Activated CD8-positive, alpha-beta memory T cell treated with anti-CD3 and anti-CD28 coated beads, Interleukin-2, amount 10 ng/mL, durations not matched to agents 7 days and 5 days (primary cell): ENCODE data around the gene NPNT. TPM values are rescaled to one million over a fixed set of nuclear protein-coding genes. Genes with fewer than 3 reads are reported as not detected.

Source experiments
- ATAC-seq: fragments of 150-1000 bp; cut with Tn5 transposase; one replicate; pipeline ENCODE4 v1.10.0; 2021; ENCODE audit warnings: moderate library complexity
- CTCF ChIA-PET: fragments of 350-600 bp; sonication (Branson Sonifier 250); formaldehyde crosslinking; loops from one replicate; lab custom pipeline; 2021; ENCODE audit warnings: antibody characterized with exemption; lab: Charles Lee
- DNase-seq: peaks from one replicate; pipeline ENCODE4 v3.0.0-alpha.2; 2020
- H3K27ac Mint-ChIP-seq: one replicate; pipeline ENCODE4 v1.8.0; 2021; ENCODE audit warnings: mild to moderate bottlenecking, mixed read lengths
- H3K27me3 Mint-ChIP-seq: one replicate; pipeline ENCODE4 v1.8.0; 2021; ENCODE audit warnings: mixed read lengths
- H3K36me3 Mint-ChIP-seq: one replicate; pipeline ENCODE4 v1.8.0; 2021; ENCODE audit warnings: mild to moderate bottlenecking, mixed read lengths
- H3K4me1 Mint-ChIP-seq: one replicate; pipeline ENCODE4 v1.8.0; 2021; ENCODE audit warnings: mixed read lengths
- H3K4me3 Mint-ChIP-seq: one replicate; pipeline ENCODE4 v1.8.0; 2021; ENCODE audit warnings: mild to moderate bottlenecking, moderate library complexity, mixed read lengths
- H3K9me3 Mint-ChIP-seq: one replicate; pipeline ENCODE4 v1.8.0; 2022; ENCODE audit warnings: low read depth, mixed read lengths
- total RNA-seq, 2 experiments: library from RNA; stranded (reverse); gene quantifications; one replicate each; pipeline ENCODE4 v1.2.3, GENCODE V29; 2021

The NPNT gene
- total RNA-seq, 2 experiments from 2014 or later = not detected

GRCh38 chr4:105966051-105966450, 70.8 kb downstream of the NPNT start:
- CTCF ChIA-PET = no interaction called here
- no peak for DNase-seq
- H3K36me3 Mint-ChIP-seq = no peaks in the 10 kb centered on the region
- no peak overlapping the region for H3K27ac Mint-ChIP-seq
- no peaks in the 10 kb centered on the region for H3K4me1 Mint-ChIP-seq
- H3K9me3 Mint-ChIP-seq = no peaks in the 10 kb centered on the region
- H3K4me3 Mint-ChIP-seq = no peak overlapping the region
- peaks cover 3% of the 10 kb centered on the region for H3K27me3 Mint-ChIP-seq
- no peak for ATAC-seq

GRCh38 chr4:105967058-105967658, 71.9 kb downstream of the NPNT start:
- Mint-ChIP-seq H3K27me3 (peaks cover 5% of the 10 kb centered on the region), H3K9me3 (no peaks in the 10 kb centered on the region), H3K4me1 (no peaks in the 10 kb centered on the region), H3K4me3 (no peak overlapping the region), H3K27ac (no peak overlapping the region), H3K36me3 (no peaks in the 10 kb centered on the region)
- no peak for ATAC-seq
- CTCF ChIA-PET = no interaction called here
- no peak for DNase-seq

GRCh38 chr4:105969575-105969974, 74.3 kb downstream of the NPNT start:
- Mint-ChIP-seq H3K4me3 (no peak overlapping the region), H3K9me3 (no peaks in the 10 kb centered on the region), H3K27ac (no peak overlapping the region), H3K4me1 (no peaks in the 10 kb centered on the region), H3K27me3 (peaks cover 5% of the 10 kb centered on the region), H3K36me3 (no peaks in the 10 kb centered on the region)
- ATAC-seq = no peak
- no peak for DNase-seq
- CTCF ChIA-PET = no interaction called here

GRCh38 chr4:105970371-105970770, 75.1 kb downstream of the NPNT start:
- CTCF ChIA-PET = no interaction called here

GRCh38 chr4:105971036-105971435, 75.8 kb downstream of the NPNT start:
- Mint-ChIP-seq H3K27ac (no peak overlapping the region), H3K4me3 (no peak overlapping the region), H3K27me3 (peaks cover 5% of the 10 kb centered on the region), H3K36me3 (no peaks in the 10 kb centered on the region), H3K9me3 (no peaks in the 10 kb centered on the region), H3K4me1 (no peaks in the 10 kb centered on the region)
- CTCF ChIA-PET = no interaction called here
- DNase-seq (no peak), ATAC-seq (no peak)

More at GRCh38 chr4:105970371-105970770, 75.1 kb downstream of the NPNT start:
- no peaks in the 10 kb centered on the region for H3K36me3 Mint-ChIP-seq
- ATAC-seq (no peak), DNase-seq (no peak)
- H3K27ac Mint-ChIP-seq = no peak overlapping the region
- peaks cover 5% of the 10 kb centered on the region for H3K27me3 Mint-ChIP-seq
- H3K4me3 Mint-ChIP-seq = no peak overlapping the region
- H3K9me3 Mint-ChIP-seq = no peaks in the 10 kb centered on the region
- no peaks in the 10 kb centered on the region for H3K4me1 Mint-ChIP-seq

GRCh38 chr4:105972946-105973621, 77.8 kb downstream of the NPNT start:
- Mint-ChIP-seq H3K4me1 (no peaks in the 10 kb centered on the region), H3K27me3 (peaks cover 5% of the 10 kb centered on the region), H3K36me3 (no peaks in the 10 kb centered on the region), H3K27ac (no peak overlapping the region), H3K4me3 (no peak overlapping the region), H3K9me3 (no peaks in the 10 kb centered on the region)
- CTCF ChIA-PET = no interaction called here
- DNase-seq (no peak), ATAC-seq (no peak)

- H3K4me3 Mint-ChIP-seq = no peak overlapping the region
- ATAC-seq = no peak
- no peaks in the 10 kb centered on the region for H3K36me3 Mint-ChIP-seq
- CTCF ChIA-PET = no interaction called here
- no peaks in the 10 kb centered on the region for H3K4me1 Mint-ChIP-seq
- DNase-seq = no peak
- H3K9me3 Mint-ChIP-seq = no peaks in the 10 kb centered on the region
- no peaks in the 10 kb centered on the region for H3K27me3 Mint-ChIP-seq
- H3K27ac Mint-ChIP-seq = no peak overlapping the region
These were observed 81.6 kb downstream of the NPNT start for GRCh38 chr4:105976915-105977314.

GRCh38 chr4:105978684-105979296, 83.5 kb downstream of the NPNT start:
- DNase-seq = no peak
- no peak overlapping the region for H3K27ac Mint-ChIP-seq
- CTCF ChIA-PET = no interaction called here
- no peak overlapping the region for H3K4me3 Mint-ChIP-seq
- no peaks in the 10 kb centered on the region for H3K27me3 Mint-ChIP-seq
- H3K4me1 Mint-ChIP-seq = no peaks in the 10 kb centered on the region
- no peak for ATAC-seq
- no peaks in the 10 kb centered on the region for H3K36me3 Mint-ChIP-seq
- H3K9me3 Mint-ChIP-seq = no peaks in the 10 kb centered on the region

GRCh38 chr4:105979506-105979905, 84.2 kb downstream of the NPNT start:
- Mint-ChIP-seq H3K27ac (no peak overlapping the region), H3K4me3 (no peak overlapping the region), H3K9me3 (no peaks in the 10 kb centered on the region), H3K27me3 (no peaks in the 10 kb centered on the region), H3K4me1 (no peaks in the 10 kb centered on the region), H3K36me3 (no peaks in the 10 kb centered on the region)
- ATAC-seq (no peak), DNase-seq (no peak)
- CTCF ChIA-PET = no interaction called here

GRCh38 chr4:105988671-105989070, 93.4 kb downstream of the NPNT start:
- no peaks in the 10 kb centered on the region for H3K36me3 Mint-ChIP-seq
- no peak for ATAC-seq
- H3K9me3 Mint-ChIP-seq = no peaks in the 10 kb centered on the region
- CTCF ChIA-PET = no interaction called here
- no peak overlapping the region for H3K4me3 Mint-ChIP-seq
- DNase-seq = no peak
- no peak overlapping the region for H3K27ac Mint-ChIP-seq
- H3K27me3 Mint-ChIP-seq = no peaks in the 10 kb centered on the region
- H3K4me1 Mint-ChIP-seq = no peaks in the 10 kb centered on the region

- CTCF ChIA-PET = no interaction called here
- DNase-seq = no peak
- no peak overlapping the region for H3K4me3 Mint-ChIP-seq
These were observed 94.4 kb downstream of the NPNT start for GRCh38 chr4:105989485-105990242.

GRCh38 chr4:105990933-105991332, 95.7 kb downstream of the NPNT start:
- Mint-ChIP-seq H3K27ac (no peak overlapping the region), H3K36me3 (no peaks in the 10 kb centered on the region), H3K9me3 (no peaks in the 10 kb centered on the region), H3K4me1 (no peaks in the 10 kb centered on the region), H3K27me3 (no peaks in the 10 kb centered on the region), H3K4me3 (no peak overlapping the region)
- CTCF ChIA-PET = no interaction called here
- ATAC-seq = no peak
- DNase-seq = no peak

More at GRCh38 chr4:105989485-105990242, 94.4 kb downstream of the NPNT start:
- H3K9me3 Mint-ChIP-seq = no peaks in the 10 kb centered on the region
- no peaks in the 10 kb centered on the region for H3K4me1 Mint-ChIP-seq
- no peak for ATAC-seq
- no peak overlapping the region for H3K27ac Mint-ChIP-seq
- no peaks in the 10 kb centered on the region for H3K36me3 Mint-ChIP-seq
- no peaks in the 10 kb centered on the region for H3K27me3 Mint-ChIP-seq

- no peak overlapping the region for H3K27ac Mint-ChIP-seq
- no peaks in the 10 kb centered on the region for H3K4me1 Mint-ChIP-seq
- DNase-seq = no peak
- no peaks in the 10 kb centered on the region for H3K9me3 Mint-ChIP-seq
- no peaks in the 10 kb centered on the region for H3K36me3 Mint-ChIP-seq
- ATAC-seq = no peak
- no peak overlapping the region for H3K4me3 Mint-ChIP-seq
- no peaks in the 10 kb centered on the region for H3K27me3 Mint-ChIP-seq
- CTCF ChIA-PET = no interaction called here
These were observed 96.5 kb downstream of the NPNT start for GRCh38 chr4:105991726-105992125.
